SK-N-SH (cell line): ENCODE measurements around the gene ZNF14. TPM values are rescaled to one million over a fixed set of nuclear protein-coding genes. Genes with fewer than 3 reads are reported as not detected.

Experiments
- CTCF ChIA-PET: fragments of 300-600, 350-600 bp; formaldehyde crosslinking; extraction: SDS; loops from one replicate; lab custom pipeline; 2021; lab: Yijun Ruan, JAX
- POLR2A ChIA-PET: fragments of 350-600 bp; sonication (Branson Sonifier 250); formaldehyde crosslinking; extraction: SDS; loops from one replicate; lab custom pipeline; 2020; ENCODE audit warnings: antibody characterized with exemption, inconsistent platforms; lab: Yijun Ruan, JAX
- DNase-seq: peaks from one replicate; pipeline ENCODE4 v3.0.0; 2012
- H2AFZ ChIP-seq: fragments of 200-600 bp; sonication (generic); 2 replicates; pipeline ENCODE4 v1.8.1; 2016; ENCODE audit warnings: antibody characterized with exemption, mild to moderate bottlenecking, low read depth
- H3F3A ChIP-seq: fragments of 200-600 bp; sonication (generic); replicated peaks from 2 replicates; pipeline ENCODE3; 2016; ENCODE audit warnings: antibody characterized with exemption, mild to moderate bottlenecking; ENCODE audit not compliant: insufficient read depth
- H3K27ac ChIP-seq, 2 experiments: fragments of 200-500 bp in 1 of 2; fragments of 200-600 bp in 1 of 2; sonication (Bioruptor generic) in 1 of 2; sonication (generic), shearing (Covaris generic) in 1 of 2; 2 replicates each; pipeline versions ENCODE4 v1.5.1 to v1.6.1; 2014 to 2016; ENCODE audit warnings: low read depth in 2 of 2, inconsistent platforms in 1 of 2, low read length in 1 of 2, mild to moderate bottlenecking in 1 of 2, mixed read lengths in 1 of 2
- H3K27me3 ChIP-seq: fragments of 200-600 bp; sonication (generic), shearing (Covaris generic); 2 replicates; pipeline ENCODE4 v1.6.1; 2016; ENCODE audit warnings: mixed run types; ENCODE audit not compliant: insufficient read depth
- H3K36me3 ChIP-seq, 2 experiments: fragments of 200-500 bp in 1 of 2; fragments of 200-600 bp in 1 of 2; sonication (Bioruptor generic) in 1 of 2; sonication (generic) in 1 of 2; replicated peaks in 1 of 2; 2 replicates each; pipeline versions ENCODE3 to v1.5.1; 2014 to 2016; ENCODE audit warnings: low read length in 1 of 2, mild to moderate bottlenecking in 1 of 2; ENCODE audit not compliant: insufficient read depth in 2 of 2, control insufficient read depth in 1 of 2
- H3K4me1 ChIP-seq, 2 experiments: fragments of 200-500 bp in 1 of 2; fragments of 200-600 bp in 1 of 2; sonication (Bioruptor generic) in 1 of 2; sonication (generic), shearing (Covaris generic) in 1 of 2; 2 replicates each; pipeline versions ENCODE4 v1.5.1 to v1.6.1; 2014 to 2016; ENCODE audit warnings: low read depth in 1 of 2, low read length in 1 of 2, mixed run types in 1 of 2; ENCODE audit not compliant: insufficient read depth in 2 of 2, control insufficient read depth in 1 of 2
- H3K4me2 ChIP-seq: fragments of 200-600 bp; sonication (generic), shearing (Covaris generic); 2 replicates; pipeline ENCODE4 v1.6.1; 2017; ENCODE audit warnings: mixed run types
- H3K4me3 ChIP-seq, 2 experiments: fragments of 200-500 bp in 1 of 2; fragments of 200-600 bp in 1 of 2; sonication (Bioruptor generic) in 1 of 2; sonication (generic), shearing (Covaris generic) in 1 of 2; 2 replicates each; pipeline versions ENCODE4 v1.5.1 to v1.8.1; 2014 to 2016; ENCODE audit warnings: low read depth in 2 of 2, inconsistent platforms in 1 of 2, low read length in 1 of 2, mild to moderate bottlenecking in 1 of 2, mixed read lengths in 1 of 2, moderate library complexity in 1 of 2
- H3K79me2 ChIP-seq: fragments of 200-600 bp; sonication (generic); 2 replicates; pipeline ENCODE4 v1.8.1; 2017; ENCODE audit warnings: mild to moderate bottlenecking; ENCODE audit not compliant: insufficient read depth
- H3K9ac ChIP-seq: fragments of 200-600 bp; sonication (generic); 2 replicates; pipeline ENCODE4 v1.6.1; 2017; ENCODE audit warnings: mixed run types
- H3K9me2 ChIP-seq: fragments of 200-600 bp; sonication (generic); 2 replicates; pipeline ENCODE4 v1.6.1; 2017; ENCODE audit warnings: mixed run types
- H3K9me3 ChIP-seq: fragments of 200-600 bp; sonication (generic); 2 replicates; pipeline ENCODE4 v1.6.1; 2017; ENCODE audit warnings: mixed run types, mild to moderate bottlenecking, moderate library complexity
- H4K20me1 ChIP-seq: fragments of 200-600 bp; sonication (generic); 2 replicates; pipeline ENCODE4 v1.6.1; 2017; ENCODE audit warnings: mild to moderate bottlenecking, mixed run types; ENCODE audit not compliant: insufficient read depth
- CHD2 ChIP-seq: fragments of 150-350 bp; IDR thresholded peaks from 2 replicates; pipeline ENCODE4 v1.6.1; 2018; ENCODE audit warnings: low read length; ENCODE audit not compliant: partially characterized antibody
- EP300 ChIP-seq, 2 experiments: IDR thresholded peaks; 2 replicates each; pipeline versions ENCODE4 v1.4.0 to v1.6.1; 2012; ENCODE audit warnings: borderline replicate concordance in 1 of 2, low read depth in 1 of 2, low read length in 1 of 2
- GATA2 ChIP-seq: sonication (generic); formaldehyde crosslinking; IDR thresholded peaks from 2 replicates; pipeline ENCODE4 v1.5.0; 2020; ENCODE audit warnings: mild to moderate bottlenecking, missing genetic modification reagents
- JUND ChIP-seq: IDR thresholded peaks from 2 replicates; pipeline ENCODE4 v1.4.0; 2012
- MEF2A ChIP-seq: IDR thresholded peaks from 2 replicates; pipeline ENCODE4 v1.4.0; 2012; ENCODE audit warnings: low read depth, borderline replicate concordance
- POLR2AphosphoS5 ChIP-seq: IDR thresholded peaks from 2 replicates; pipeline ENCODE4 v1.6.1; 2012; ENCODE audit warnings: low read depth, low read length
- RXRA ChIP-seq: IDR thresholded peaks from 2 replicates; pipeline ENCODE4 v1.4.0; 2012; ENCODE audit warnings: low read depth, mild to moderate bottlenecking, borderline replicate concordance
- YY1 ChIP-seq: IDR thresholded peaks from 2 replicates; pipeline ENCODE4 v1.4.0; 2012; ENCODE audit warnings: low read depth, mild to moderate bottlenecking
- WGBS: methylation state at CpG from one replicate; pipeline ENCODE4 v1.1.6; 2017; ENCODE audit warnings: low lambda C conversion rate; 5-methylcytosine and 5-hydroxymethylcytosine counted together
- polyA plus RNA-seq, 3 experiments: library from polyadenylated mRNA; depleted of rRNA; stranded (reverse); fragments of >200 nt; gene quantifications; 2 replicates each; pipeline ENCODE4 v1.2.3, GENCODE V29; 2012
- TF ChIP-seq, protein P1 (sequence below): IDR thresholded peaks from 2 replicates; pipeline ENCODE4 v1.4.0; 2012; ENCODE audit warnings: low read depth
- TF ChIP-seq, protein P2 (sequence below): fragments of 200-600 bp; sonication (generic); IDR thresholded peaks from 2 replicates; pipeline ENCODE4 v1.6.1; 2017; ENCODE audit warnings: antibody characterized with exemption, mild to moderate bottlenecking, moderate library complexity
- TF ChIP-seq, protein P3 (sequence below): IDR thresholded peaks from 2 replicates; pipeline ENCODE4 v1.6.1; 2012; ENCODE audit warnings: mild to moderate bottlenecking, low read depth, low read length, moderate library complexity
- TF ChIP-seq, protein P4 (sequence below): IDR thresholded peaks from 2 replicates; pipeline ENCODE4 v1.4.0; 2012; ENCODE audit warnings: low read depth, borderline replicate concordance
- TF ChIP-seq, protein P5 (sequence below): IDR thresholded peaks from 2 replicates; pipeline ENCODE4; 2012

The ZNF14 gene
- polyA plus RNA-seq, 1 of the 3 experiments (the other 2 are of a cell fraction): 1.1 TPM

DNA sequence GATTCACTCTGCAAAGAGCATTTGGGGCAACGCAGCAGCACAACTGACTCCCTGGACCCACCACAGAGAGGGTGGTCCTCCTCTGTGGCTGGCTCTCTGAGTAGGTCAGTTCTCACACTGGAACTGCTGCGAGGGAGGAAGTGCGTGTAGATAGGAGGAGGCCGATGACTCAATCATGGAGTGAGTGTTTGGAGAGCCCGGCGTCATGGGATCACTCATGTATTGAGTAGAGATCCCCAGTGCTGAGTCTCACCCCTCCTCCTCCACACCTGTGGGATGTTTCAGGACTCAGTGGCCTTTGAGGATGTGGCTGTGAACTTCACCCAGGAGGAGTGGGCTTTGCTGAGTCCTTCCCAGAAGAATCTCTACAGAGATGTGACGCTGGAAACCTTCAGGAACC lies 55.3 kb downstream of the ZNF14 start:
- WGBS: 96% methylated on average over 7 of the region's 7 CpGs
- Histone ChIP-seq H3F3A (peaks cover 3% of the 10 kb centered on the region), H3K9ac (no peak overlapping the region), H3K4me2 (no peak overlapping the region), H3K79me2 (peaks cover 21% of the 10 kb centered on the region), H3K36me3 (peaks cover 16 to 67% of the 10 kb centered on the region in 2 experiments), H3K4me3 (no peak overlapping the region), H4K20me1 (no peaks in the 10 kb centered on the region), H2AFZ (no peak overlapping the region), H3K4me1 (no peaks in the 10 kb centered on the region), H3K9me2 (no peaks in the 10 kb centered on the region), H3K27ac (no peak overlapping the region), H3K27me3 (no peaks in the 10 kb centered on the region), H3K9me3 (peaks cover 7% of the 10 kb centered on the region)
- CTCF ChIA-PET: no interaction called here
- DNase-seq: no peak
- no peak for TF ChIP-seq RXRA
- TF ChIP-seq, protein P1, sequence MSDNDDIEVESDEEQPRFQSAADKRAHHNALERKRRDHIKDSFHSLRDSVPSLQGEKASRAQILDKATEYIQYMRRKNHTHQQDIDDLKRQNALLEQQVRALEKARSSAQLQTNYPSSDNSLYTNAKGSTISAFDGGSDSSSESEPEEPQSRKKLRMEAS: no peak
- TF ChIP-seq MEF2A: no peak
- TF ChIP-seq, protein P2, sequence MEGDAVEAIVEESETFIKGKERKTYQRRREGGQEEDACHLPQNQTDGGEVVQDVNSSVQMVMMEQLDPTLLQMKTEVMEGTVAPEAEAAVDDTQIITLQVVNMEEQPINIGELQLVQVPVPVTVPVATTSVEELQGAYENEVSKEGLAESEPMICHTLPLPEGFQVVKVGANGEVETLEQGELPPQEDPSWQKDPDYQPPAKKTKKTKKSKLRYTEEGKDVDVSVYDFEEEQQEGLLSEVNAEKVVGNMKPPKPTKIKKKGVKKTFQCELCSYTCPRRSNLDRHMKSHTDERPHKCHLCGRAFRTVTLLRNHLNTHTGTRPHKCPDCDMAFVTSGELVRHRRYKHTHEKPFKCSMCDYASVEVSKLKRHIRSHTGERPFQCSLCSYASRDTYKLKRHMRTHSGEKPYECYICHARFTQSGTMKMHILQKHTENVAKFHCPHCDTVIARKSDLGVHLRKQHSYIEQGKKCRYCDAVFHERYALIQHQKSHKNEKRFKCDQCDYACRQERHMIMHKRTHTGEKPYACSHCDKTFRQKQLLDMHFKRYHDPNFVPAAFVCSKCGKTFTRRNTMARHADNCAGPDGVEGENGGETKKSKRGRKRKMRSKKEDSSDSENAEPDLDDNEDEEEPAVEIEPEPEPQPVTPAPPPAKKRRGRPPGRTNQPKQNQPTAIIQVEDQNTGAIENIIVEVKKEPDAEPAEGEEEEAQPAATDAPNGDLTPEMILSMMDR: no peak
- TF ChIP-seq POLR2AphosphoS5: no peak
- TF ChIP-seq JUND: no peak
- TF ChIP-seq, protein P3, sequence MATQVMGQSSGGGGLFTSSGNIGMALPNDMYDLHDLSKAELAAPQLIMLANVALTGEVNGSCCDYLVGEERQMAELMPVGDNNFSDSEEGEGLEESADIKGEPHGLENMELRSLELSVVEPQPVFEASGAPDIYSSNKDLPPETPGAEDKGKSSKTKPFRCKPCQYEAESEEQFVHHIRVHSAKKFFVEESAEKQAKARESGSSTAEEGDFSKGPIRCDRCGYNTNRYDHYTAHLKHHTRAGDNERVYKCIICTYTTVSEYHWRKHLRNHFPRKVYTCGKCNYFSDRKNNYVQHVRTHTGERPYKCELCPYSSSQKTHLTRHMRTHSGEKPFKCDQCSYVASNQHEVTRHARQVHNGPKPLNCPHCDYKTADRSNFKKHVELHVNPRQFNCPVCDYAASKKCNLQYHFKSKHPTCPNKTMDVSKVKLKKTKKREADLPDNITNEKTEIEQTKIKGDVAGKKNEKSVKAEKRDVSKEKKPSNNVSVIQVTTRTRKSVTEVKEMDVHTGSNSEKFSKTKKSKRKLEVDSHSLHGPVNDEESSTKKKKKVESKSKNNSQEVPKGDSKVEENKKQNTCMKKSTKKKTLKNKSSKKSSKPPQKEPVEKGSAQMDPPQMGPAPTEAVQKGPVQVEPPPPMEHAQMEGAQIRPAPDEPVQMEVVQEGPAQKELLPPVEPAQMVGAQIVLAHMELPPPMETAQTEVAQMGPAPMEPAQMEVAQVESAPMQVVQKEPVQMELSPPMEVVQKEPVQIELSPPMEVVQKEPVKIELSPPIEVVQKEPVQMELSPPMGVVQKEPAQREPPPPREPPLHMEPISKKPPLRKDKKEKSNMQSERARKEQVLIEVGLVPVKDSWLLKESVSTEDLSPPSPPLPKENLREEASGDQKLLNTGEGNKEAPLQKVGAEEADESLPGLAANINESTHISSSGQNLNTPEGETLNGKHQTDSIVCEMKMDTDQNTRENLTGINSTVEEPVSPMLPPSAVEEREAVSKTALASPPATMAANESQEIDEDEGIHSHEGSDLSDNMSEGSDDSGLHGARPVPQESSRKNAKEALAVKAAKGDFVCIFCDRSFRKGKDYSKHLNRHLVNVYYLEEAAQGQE: no peak
- TF ChIP-seq, protein P4, sequence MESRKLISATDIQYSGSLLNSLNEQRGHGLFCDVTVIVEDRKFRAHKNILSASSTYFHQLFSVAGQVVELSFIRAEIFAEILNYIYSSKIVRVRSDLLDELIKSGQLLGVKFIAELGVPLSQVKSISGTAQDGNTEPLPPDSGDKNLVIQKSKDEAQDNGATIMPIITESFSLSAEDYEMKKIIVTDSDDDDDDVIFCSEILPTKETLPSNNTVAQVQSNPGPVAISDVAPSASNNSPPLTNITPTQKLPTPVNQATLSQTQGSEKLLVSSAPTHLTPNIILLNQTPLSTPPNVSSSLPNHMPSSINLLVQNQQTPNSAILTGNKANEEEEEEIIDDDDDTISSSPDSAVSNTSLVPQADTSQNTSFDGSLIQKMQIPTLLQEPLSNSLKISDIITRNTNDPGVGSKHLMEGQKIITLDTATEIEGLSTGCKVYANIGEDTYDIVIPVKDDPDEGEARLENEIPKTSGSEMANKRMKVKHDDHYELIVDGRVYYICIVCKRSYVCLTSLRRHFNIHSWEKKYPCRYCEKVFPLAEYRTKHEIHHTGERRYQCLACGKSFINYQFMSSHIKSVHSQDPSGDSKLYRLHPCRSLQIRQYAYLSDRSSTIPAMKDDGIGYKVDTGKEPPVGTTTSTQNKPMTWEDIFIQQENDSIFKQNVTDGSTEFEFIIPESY: no peak
- no peak for TF ChIP-seq GATA2 (CRISPR knock-in tag)
- TF ChIP-seq YY1: no peak
- TF ChIP-seq CHD2: no peak
- TF ChIP-seq, protein P5, sequence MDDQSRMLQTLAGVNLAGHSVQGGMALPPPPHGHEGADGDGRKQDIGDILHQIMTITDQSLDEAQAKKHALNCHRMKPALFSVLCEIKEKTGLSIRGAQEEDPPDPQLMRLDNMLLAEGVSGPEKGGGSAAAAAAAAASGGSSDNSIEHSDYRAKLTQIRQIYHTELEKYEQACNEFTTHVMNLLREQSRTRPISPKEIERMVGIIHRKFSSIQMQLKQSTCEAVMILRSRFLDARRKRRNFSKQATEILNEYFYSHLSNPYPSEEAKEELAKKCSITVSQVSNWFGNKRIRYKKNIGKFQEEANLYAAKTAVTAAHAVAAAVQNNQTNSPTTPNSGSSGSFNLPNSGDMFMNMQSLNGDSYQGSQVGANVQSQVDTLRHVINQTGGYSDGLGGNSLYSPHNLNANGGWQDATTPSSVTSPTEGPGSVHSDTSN: no peak
- TF ChIP-seq EP300 (IDR thresholded peaks at IDR 0.05; ENCODE audit: borderline replicate concordance in 1 of 2, low read depth in 1 of 2, low read length in 1 of 2): no peak
- POLR2A ChIA-PET: no interaction called here
